H1 (cell line): ENCODE results near the gene HHAT.

Experiments used
- CTCF ChIP-seq, 3 experiments: IDR thresholded peaks; 1 replicate in 2 of 3; 2 replicates in 1 of 3; pipeline versions ENCODE4 v1.5.1 to v1.6.1; 2011; ENCODE audit warnings: low read length in 3 of 3, mild to moderate bottlenecking in 3 of 3, inconsistent platforms in 2 of 3, low read depth in 1 of 3, moderate library complexity in 1 of 3; ENCODE audit not compliant: insufficient read depth in 1 of 3; ENCODE audit errors: control extremely low read depth in 1 of 3
- YY1 ChIP-seq: IDR thresholded peaks from 2 replicates; pipeline ENCODE4 v1.6.1; 2011; ENCODE audit warnings: low read depth, mild to moderate bottlenecking, low read length

DNA sequence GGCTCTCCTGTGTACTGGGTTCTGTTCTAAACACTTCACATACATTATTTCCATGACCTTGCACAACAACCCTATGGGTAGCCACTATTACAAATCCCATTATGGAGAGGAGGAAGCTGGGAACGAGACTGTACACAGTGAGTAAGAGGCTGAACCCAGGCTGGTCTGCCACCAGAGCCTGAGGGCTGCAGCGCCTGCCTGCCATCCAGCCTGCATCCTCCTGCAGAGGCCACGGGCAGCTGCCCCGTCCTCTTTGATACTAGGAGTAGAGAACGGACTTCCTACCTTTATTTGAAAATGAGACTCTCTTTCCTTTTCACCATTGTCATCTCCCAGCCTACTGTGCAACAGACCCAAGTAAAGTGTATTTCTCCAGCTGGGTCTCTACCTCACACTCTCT is 370.0 kb downstream of the HHAT start:
- TF ChIP-seq YY1 (no peak), CTCF (IDR thresholded peaks at IDR 0.05; ENCODE audit: control extremely low read depth in 1 of 3, insufficient read depth in 1 of 3, low read depth in 1 of 3, low read length in 3 of 3) (no peak)
